ENCODE measurements around the gene MBNL3.
"Not testable (repeated sequence)": the region's sequence is repeated elsewhere in the genome, so short reads cannot be mapped to it uniquely, and the experiment has no call there.

MBNL3 gene

GRCh38 chrX:132367984-132368383 is 120.9 kb downstream of the MBNL3 start:
- no peak for DNase-seq

GRCh38 chrX:132367314-132367713 is 121.5 kb downstream of the MBNL3 start:
- DNase-seq = no peak

- no peak for DNase-seq
Measured at GRCh38 chrX:132365490-132365889, 123.3 kb downstream of the MBNL3 start.

GRCh38 chrX:132364313-132364712 is 124.5 kb downstream of the MBNL3 start:
- no peak for DNase-seq

GRCh38 chrX:132353430-132353829 is 135.4 kb downstream of the MBNL3 start:
- DNase-seq = no peak

GRCh38 chrX:132336172-132336571 is 152.7 kb downstream of the MBNL3 start:
- DNase-seq = no peak

- no peak for DNase-seq
Measured at GRCh38 chrX:132333351-132333750, 155.5 kb downstream of the MBNL3 start.

- no peak for DNase-seq
Measured at GRCh38 chrX:132331532-132331931, 157.3 kb downstream of the MBNL3 start.

GRCh38 chrX:132331000-132331399 is 157.8 kb downstream of the MBNL3 start:
- no peak for DNase-seq

GRCh38 chrX:132330156-132330729 is 158.6 kb downstream of the MBNL3 start:
- DNase-seq = no peak

GRCh38 chrX:132326960-132327359 is 161.9 kb downstream of the MBNL3 start:
- not testable (repeated sequence) for DNase-seq

Measured in NCI-H1092 treated with DMSO at 0.1 percent for 48 hours (cell line).